ENCODE measurements around the gene CXCL3.

DNA sequence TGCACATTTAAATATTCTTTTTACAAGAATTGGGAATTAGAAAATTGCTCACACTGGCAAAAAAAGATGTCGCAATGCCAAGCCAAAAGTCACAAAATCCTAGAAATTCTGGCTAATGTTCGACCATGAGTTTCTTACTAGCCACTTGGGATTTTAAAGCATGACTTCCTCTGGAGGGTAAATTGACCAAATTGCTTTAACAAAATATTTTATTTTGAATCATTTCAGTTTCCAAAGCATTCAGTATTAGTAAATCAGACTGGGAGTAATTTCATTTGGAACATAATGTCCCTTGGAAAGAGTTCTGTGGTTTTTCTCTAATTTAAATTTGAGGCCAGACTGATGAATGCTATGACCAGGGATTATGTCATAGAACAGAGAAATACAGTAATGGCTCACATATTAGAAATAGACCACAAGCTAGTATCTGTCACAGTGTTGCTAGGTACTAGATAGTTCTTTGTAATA is 32.4 kb downstream of the CXCL3 start:
- no peak for TF ChIP-seq EZH2 (IDR thresholded peaks at IDR 0.05; ENCODE audit: low read depth, unreplicated experiment)
- TF ChIP-seq, protein P1, sequence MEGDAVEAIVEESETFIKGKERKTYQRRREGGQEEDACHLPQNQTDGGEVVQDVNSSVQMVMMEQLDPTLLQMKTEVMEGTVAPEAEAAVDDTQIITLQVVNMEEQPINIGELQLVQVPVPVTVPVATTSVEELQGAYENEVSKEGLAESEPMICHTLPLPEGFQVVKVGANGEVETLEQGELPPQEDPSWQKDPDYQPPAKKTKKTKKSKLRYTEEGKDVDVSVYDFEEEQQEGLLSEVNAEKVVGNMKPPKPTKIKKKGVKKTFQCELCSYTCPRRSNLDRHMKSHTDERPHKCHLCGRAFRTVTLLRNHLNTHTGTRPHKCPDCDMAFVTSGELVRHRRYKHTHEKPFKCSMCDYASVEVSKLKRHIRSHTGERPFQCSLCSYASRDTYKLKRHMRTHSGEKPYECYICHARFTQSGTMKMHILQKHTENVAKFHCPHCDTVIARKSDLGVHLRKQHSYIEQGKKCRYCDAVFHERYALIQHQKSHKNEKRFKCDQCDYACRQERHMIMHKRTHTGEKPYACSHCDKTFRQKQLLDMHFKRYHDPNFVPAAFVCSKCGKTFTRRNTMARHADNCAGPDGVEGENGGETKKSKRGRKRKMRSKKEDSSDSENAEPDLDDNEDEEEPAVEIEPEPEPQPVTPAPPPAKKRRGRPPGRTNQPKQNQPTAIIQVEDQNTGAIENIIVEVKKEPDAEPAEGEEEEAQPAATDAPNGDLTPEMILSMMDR (conservative IDR thresholded peaks at IDR 0.05; ENCODE audit: low read depth in 2 of 2), result no peak
- TF ChIP-seq ZNF114 (CRISPR knock-in tag; IDR thresholded peaks at IDR 0.05), result no peak
- TF ChIP-seq, protein P2, sequence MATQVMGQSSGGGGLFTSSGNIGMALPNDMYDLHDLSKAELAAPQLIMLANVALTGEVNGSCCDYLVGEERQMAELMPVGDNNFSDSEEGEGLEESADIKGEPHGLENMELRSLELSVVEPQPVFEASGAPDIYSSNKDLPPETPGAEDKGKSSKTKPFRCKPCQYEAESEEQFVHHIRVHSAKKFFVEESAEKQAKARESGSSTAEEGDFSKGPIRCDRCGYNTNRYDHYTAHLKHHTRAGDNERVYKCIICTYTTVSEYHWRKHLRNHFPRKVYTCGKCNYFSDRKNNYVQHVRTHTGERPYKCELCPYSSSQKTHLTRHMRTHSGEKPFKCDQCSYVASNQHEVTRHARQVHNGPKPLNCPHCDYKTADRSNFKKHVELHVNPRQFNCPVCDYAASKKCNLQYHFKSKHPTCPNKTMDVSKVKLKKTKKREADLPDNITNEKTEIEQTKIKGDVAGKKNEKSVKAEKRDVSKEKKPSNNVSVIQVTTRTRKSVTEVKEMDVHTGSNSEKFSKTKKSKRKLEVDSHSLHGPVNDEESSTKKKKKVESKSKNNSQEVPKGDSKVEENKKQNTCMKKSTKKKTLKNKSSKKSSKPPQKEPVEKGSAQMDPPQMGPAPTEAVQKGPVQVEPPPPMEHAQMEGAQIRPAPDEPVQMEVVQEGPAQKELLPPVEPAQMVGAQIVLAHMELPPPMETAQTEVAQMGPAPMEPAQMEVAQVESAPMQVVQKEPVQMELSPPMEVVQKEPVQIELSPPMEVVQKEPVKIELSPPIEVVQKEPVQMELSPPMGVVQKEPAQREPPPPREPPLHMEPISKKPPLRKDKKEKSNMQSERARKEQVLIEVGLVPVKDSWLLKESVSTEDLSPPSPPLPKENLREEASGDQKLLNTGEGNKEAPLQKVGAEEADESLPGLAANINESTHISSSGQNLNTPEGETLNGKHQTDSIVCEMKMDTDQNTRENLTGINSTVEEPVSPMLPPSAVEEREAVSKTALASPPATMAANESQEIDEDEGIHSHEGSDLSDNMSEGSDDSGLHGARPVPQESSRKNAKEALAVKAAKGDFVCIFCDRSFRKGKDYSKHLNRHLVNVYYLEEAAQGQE (IDR thresholded peaks at IDR 0.05; ENCODE audit: unreplicated experiment), result no peak
- no peak for TF ChIP-seq POLR2AphosphoS5 (IDR thresholded peaks at IDR 0.05; ENCODE audit: low read depth)
- TF ChIP-seq CREB1 (CRISPR knock-in tag; IDR thresholded peaks at IDR 0.05; ENCODE audit: low read depth), result no peak
- no peak for TF ChIP-seq JUNB (IDR thresholded peaks at IDR 0.05; ENCODE audit: unreplicated experiment)

All from GM23338 (cell line).